HepG2 (cell line): ENCODE results near the gene PSMC3IP. TPM values are rescaled to one million over a fixed set of nuclear protein-coding genes. Genes with fewer than 3 reads are reported as not detected.

Experiments
- ADNP ChIP-seq: sonication (generic); formaldehyde crosslinking; IDR thresholded peaks from 2 replicates; pipeline ENCODE4 v1.4.0; 2020; ENCODE audit warnings: missing genetic modification reagents
- AHR ChIP-seq: IDR thresholded peaks from 2 replicates; pipeline ENCODE4 v1.6.1; 2018; ENCODE audit warnings: missing genetic modification reagents, missing compliant biosample characterization
- FOXA1 ChIP-seq, 2 experiments: fragments of 450-650 bp in 1 of 2; sonication (generic) in 1 of 2; formaldehyde crosslinking in 1 of 2; IDR thresholded peaks; 2 replicates each; pipeline versions ENCODE4 v1.4.0 to v1.6.1; 2016 to 2020; ENCODE audit warnings: missing genetic modification reagents in 1 of 2
- HDAC2 ChIP-seq: sonication (generic); formaldehyde crosslinking; IDR thresholded peaks from 2 replicates; pipeline ENCODE4 v1.4.0; 2020; ENCODE audit warnings: missing genetic modification reagents
- HOXA9 ChIP-seq: sonication (generic); formaldehyde crosslinking; IDR thresholded peaks from 2 replicates; pipeline ENCODE4 v1.8.1; 2022; ENCODE audit warnings: missing genetic modification reagents, mild to moderate bottlenecking, moderate library complexity, borderline replicate concordance
- NBN ChIP-seq: fragments of 450-650 bp; conservative IDR thresholded peaks from 2 replicates; pipeline ENCODE4 v1.6.1; 2017
- PHF20 ChIP-seq: sonication (generic); formaldehyde crosslinking; IDR thresholded peaks from 2 replicates; pipeline ENCODE4 v1.5.0; 2020; ENCODE audit warnings: mild to moderate bottlenecking, missing genetic modification reagents
- SNRNP70 ChIP-seq: fragments of 200-400 bp; formaldehyde crosslinking; IDR thresholded peaks from 2 replicates; pipeline ENCODE4 v1.6.1; 2017; ENCODE audit warnings: mild to moderate bottlenecking, low read depth, low read length, moderate library complexity
- U2AF2 ChIP-seq: fragments of 200-400 bp; formaldehyde crosslinking; IDR thresholded peaks from 2 replicates; pipeline ENCODE4 v1.6.1; 2017; ENCODE audit warnings: low read depth, mild to moderate bottlenecking, low read length
- ZBTB7B ChIP-seq: sonication (generic); formaldehyde crosslinking; IDR thresholded peaks from 2 replicates; pipeline ENCODE4 v1.4.0; 2020; ENCODE audit warnings: missing genetic modification reagents
- ZMAT3 ChIP-seq: sonication (generic); formaldehyde crosslinking; conservative IDR thresholded peaks from 2 replicates; pipeline ENCODE4 v1.7.0; 2021; ENCODE audit warnings: missing genetic modification reagents
- ZNF180 ChIP-seq: sonication (generic); formaldehyde crosslinking; IDR thresholded peaks from 2 replicates; pipeline ENCODE4 v1.4.0; 2020; ENCODE audit warnings: low read depth, missing genetic modification reagents, borderline replicate concordance
- ZNF3 ChIP-seq: IDR thresholded peaks from 2 replicates; pipeline ENCODE4 v1.7.0; 2017; ENCODE audit warnings: inconsistent platforms
- ZNF354B ChIP-seq: sonication (generic); formaldehyde crosslinking; IDR thresholded peaks from 2 replicates; pipeline ENCODE4 v1.8.0; 2022; ENCODE audit warnings: mild to moderate bottlenecking, missing genetic modification reagents
- ZNF496 ChIP-seq: sonication (generic); formaldehyde crosslinking; IDR thresholded peaks from 2 replicates; pipeline ENCODE4 v1.8.1; 2023; ENCODE audit warnings: mild to moderate bottlenecking, moderate library complexity, missing genetic modification reagents; ENCODE audit not compliant: insufficient replicate concordance
- ZNF782 ChIP-seq: sonication (generic); formaldehyde crosslinking; IDR thresholded peaks from 2 replicates; pipeline ENCODE4 v1.4.0; 2020; ENCODE audit warnings: missing genetic modification reagents, mild to moderate bottlenecking, borderline replicate concordance
- ZNF83 ChIP-seq: sonication (generic); formaldehyde crosslinking; IDR thresholded peaks from 2 replicates; pipeline ENCODE4 v1.4.0; 2020; ENCODE audit warnings: missing genetic modification reagents, mild to moderate bottlenecking, borderline replicate concordance
- ZSCAN22 ChIP-seq: sonication (generic); formaldehyde crosslinking; IDR thresholded peaks from 2 replicates; pipeline ENCODE4 v1.4.0; 2020; ENCODE audit warnings: mild to moderate bottlenecking, missing genetic modification reagents
- polyA plus RNA-seq, 8 experiments: library from polyadenylated mRNA; depleted of rRNA in 3 of 8; stranded (reverse) in 7 of 8; unstranded in 1 of 8; fragments of >200 nt; fragmentation: Illumina TruSeq in 4 of 8; extraction: Trizol in 4 of 8; gene quantifications; 2 replicates each; pipeline versions ENCODE4 v1.2.1 to v1.2.3, GENCODE V29; 2011 to 2016; ENCODE audit warnings: low read depth in 4 of 8, missing spikeins in 1 of 8, mixed read lengths in 1 of 8; ENCODE audit not compliant: insufficient read depth in 1 of 8
- total RNA-seq, 5 experiments: library from RNA; depleted of rRNA; stranded (reverse); fragments of >200 nt; fragmentation: Illumina TruSeq; extraction: Trizol; gene quantifications; 2 replicates each; pipeline ENCODE4 v1.2.3, GENCODE V29; 2016; ENCODE audit warnings: low read depth in 1 of 5
- TF ChIP-seq, protein P1 (sequence below): fragments of 450-650 bp; IDR thresholded peaks from 2 replicates; pipeline ENCODE4 v1.6.1; 2017
- TF ChIP-seq, protein P2 (sequence below): sonication (generic); formaldehyde crosslinking; IDR thresholded peaks from 2 replicates; pipeline ENCODE4 v1.4.0; 2020; ENCODE audit warnings: missing genetic modification reagents
- TF ChIP-seq, protein P3 (sequence below): sonication (generic); formaldehyde crosslinking; IDR thresholded peaks from 2 replicates; pipeline ENCODE4 v1.4.0; 2020; ENCODE audit warnings: mild to moderate bottlenecking, low read depth, missing genetic modification reagents
- TF ChIP-seq, protein P4 (sequence below), 2 experiments: sonication (generic) in 1 of 2; formaldehyde crosslinking in 1 of 2; IDR thresholded peaks; 2 replicates each; pipeline versions ENCODE4 v1.5.1 to v1.6.1; 2011 to 2020; ENCODE audit warnings: borderline replicate concordance in 1 of 2, low read depth in 1 of 2, low read length in 1 of 2, mild to moderate bottlenecking in 1 of 2, missing genetic modification reagents in 1 of 2, moderate library complexity in 1 of 2

Gene PSMC3IP
- total and polyA plus RNA-seq, 2 of the 13 experiments (the other 11 are each of a cell fraction or from before 2014, with no cell fraction given) = 6.5 to 22.4 TPM

DNA sequence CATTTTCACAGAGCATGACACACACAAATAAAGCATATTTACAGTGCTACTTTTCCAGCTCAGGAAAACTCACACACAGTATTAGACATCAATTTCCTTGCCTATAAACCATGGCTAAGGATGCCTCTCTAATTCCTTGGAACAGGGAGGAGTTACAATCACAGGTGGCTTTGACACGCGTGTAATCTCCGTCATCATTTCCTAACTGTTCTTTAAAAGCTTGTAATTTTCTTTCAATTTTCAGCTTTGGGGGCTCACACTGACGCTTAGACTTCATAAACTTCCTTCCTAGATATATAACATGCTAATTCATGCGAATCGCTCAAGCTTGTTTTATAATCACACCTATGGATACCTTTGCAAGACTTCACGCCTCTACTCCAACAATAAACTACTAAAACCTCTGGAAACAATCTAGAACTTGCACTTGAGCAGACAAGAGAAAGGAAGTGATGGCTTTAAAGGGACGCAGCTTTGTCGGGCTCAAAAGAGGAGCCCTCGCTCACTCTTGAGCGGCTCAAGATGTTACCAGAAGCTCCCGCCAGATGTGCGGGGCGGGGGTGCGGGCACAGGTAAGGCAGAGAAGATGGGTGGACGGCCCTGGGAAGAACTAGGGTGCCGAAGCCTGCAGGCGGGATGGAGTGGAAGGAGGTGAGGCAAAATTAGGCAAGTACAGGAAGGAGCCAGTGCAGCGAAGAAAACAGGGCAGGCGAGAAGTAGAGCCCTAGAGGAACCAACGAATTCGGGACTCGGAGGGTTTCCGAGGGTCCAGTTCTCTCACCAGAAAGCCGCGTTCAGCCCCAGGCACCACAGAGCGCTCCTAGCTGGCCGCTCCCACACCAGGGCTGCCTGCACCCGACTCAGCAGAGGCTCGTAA lies 31.0 kb upstream of the PSMC3IP start (continued):
- TF ChIP-seq ZNF83 (CRISPR knock-in tag) (no peak), SNRNP70 (no peak), ZSCAN22 (CRISPR knock-in tag) (no peak), NBN (no peak), HOXA9 (CRISPR knock-in tag) (no peak), U2AF2 (no peak), ZNF354B (CRISPR knock-in tag) (0 out of 2 replicates have a peak, but pooled peaks have one; percentile 18), ADNP (CRISPR knock-in tag) (no peak), AHR (CRISPR knock-in tag) (peak; percentile 21; the same call in 1 of the 2 replicates), ZNF782 (CRISPR knock-in tag) (no peak), HDAC2 (CRISPR knock-in tag) (no peak), ZMAT3 (CRISPR knock-in tag) (0 out of 2 replicates have a peak, but pooled peaks have one; percentile 54), PHF20 (CRISPR knock-in tag) (no peak), ZNF3 (CRISPR knock-in tag) (0 out of 2 replicates have a peak, but pooled peaks have one; percentile 23), ZNF496 (CRISPR knock-in tag) (no peak), FOXA1 (IDR thresholded peaks at IDR 0.05) (no peak), FOXA1 (CRISPR knock-in tag; IDR thresholded peaks at IDR 0.05) (no peak), ZNF180 (CRISPR knock-in tag) (no peak), ZBTB7B (no peak)
- TF ChIP-seq, protein P1, sequence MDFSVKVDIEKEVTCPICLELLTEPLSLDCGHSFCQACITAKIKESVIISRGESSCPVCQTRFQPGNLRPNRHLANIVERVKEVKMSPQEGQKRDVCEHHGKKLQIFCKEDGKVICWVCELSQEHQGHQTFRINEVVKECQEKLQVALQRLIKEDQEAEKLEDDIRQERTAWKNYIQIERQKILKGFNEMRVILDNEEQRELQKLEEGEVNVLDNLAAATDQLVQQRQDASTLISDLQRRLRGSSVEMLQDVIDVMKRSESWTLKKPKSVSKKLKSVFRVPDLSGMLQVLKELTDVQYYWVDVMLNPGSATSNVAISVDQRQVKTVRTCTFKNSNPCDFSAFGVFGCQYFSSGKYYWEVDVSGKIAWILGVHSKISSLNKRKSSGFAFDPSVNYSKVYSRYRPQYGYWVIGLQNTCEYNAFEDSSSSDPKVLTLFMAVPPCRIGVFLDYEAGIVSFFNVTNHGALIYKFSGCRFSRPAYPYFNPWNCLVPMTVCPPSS = no peak
- TF ChIP-seq, protein P2, sequence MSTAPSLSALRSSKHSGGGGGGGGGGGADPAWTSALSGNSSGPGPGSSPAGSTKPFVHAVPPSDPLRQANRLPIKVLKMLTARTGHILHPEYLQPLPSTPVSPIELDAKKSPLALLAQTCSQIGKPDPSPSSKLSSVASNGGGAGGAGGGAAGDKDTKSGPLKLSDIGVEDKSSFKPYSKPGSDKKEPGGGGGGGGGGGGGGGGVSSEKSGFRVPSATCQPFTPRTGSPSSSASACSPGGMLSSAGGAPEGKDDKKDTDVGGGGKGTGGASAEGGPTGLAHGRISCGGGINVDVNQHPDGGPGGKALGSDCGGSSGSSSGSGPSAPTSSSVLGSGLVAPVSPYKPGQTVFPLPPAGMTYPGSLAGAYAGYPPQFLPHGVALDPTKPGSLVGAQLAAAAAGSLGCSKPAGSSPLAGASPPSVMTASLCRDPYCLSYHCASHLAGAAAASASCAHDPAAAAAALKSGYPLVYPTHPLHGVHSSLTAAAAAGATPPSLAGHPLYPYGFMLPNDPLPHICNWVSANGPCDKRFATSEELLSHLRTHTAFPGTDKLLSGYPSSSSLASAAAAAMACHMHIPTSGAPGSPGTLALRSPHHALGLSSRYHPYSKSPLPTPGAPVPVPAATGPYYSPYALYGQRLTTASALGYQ (CRISPR knock-in tag) = no peak
- TF ChIP-seq, protein P3, sequence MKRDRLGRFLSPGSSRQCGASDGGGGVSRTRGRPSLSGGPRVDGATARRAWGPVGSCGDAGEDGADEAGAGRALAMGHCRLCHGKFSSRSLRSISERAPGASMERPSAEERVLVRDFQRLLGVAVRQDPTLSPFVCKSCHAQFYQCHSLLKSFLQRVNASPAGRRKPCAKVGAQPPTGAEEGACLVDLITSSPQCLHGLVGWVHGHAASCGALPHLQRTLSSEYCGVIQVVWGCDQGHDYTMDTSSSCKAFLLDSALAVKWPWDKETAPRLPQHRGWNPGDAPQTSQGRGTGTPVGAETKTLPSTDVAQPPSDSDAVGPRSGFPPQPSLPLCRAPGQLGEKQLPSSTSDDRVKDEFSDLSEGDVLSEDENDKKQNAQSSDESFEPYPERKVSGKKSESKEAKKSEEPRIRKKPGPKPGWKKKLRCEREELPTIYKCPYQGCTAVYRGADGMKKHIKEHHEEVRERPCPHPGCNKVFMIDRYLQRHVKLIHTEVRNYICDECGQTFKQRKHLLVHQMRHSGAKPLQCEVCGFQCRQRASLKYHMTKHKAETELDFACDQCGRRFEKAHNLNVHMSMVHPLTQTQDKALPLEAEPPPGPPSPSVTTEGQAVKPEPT (CRISPR knock-in tag) = no peak
- TF ChIP-seq, protein P4, sequence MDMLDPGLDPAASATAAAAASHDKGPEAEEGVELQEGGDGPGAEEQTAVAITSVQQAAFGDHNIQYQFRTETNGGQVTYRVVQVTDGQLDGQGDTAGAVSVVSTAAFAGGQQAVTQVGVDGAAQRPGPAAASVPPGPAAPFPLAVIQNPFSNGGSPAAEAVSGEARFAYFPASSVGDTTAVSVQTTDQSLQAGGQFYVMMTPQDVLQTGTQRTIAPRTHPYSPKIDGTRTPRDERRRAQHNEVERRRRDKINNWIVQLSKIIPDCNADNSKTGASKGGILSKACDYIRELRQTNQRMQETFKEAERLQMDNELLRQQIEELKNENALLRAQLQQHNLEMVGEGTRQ (IDR thresholded peaks at IDR 0.05; ENCODE audit: low read depth, low read length) = no peak
- TF ChIP-seq, protein P4 (CRISPR knock-in tag; IDR thresholded peaks at IDR 0.05; ENCODE audit: borderline replicate concordance) = no peak
